ENCODE data around the gene POLDIP2. TPM values are rescaled to one million over a fixed set of nuclear protein-coding genes. Genes with fewer than 3 reads are reported as not detected.

Gene POLDIP2
- total RNA-seq, 1 experiment from 2014 or later: 82.8 TPM

GRCh38 chr17:28386391-28386790 lies 29.1 kb upstream of the POLDIP2 start:
- no peak overlapping the region for H3K14ac ChIP-seq (ENCODE audit: insufficient read depth, low read length)
- H3K4me3 Mint-ChIP-seq: no peak overlapping the region
- H3K23ac ChIP-seq (ENCODE audit: insufficient read length, low read depth, low read length): no peak overlapping the region
- no peak overlapping the region for H3K4ac ChIP-seq (ENCODE audit: low read depth, low read length)
- H3K36me3 Mint-ChIP-seq (ENCODE audit: insufficient read depth in 1 of 3, low read depth in 3 of 3): peaks cover 0 to 2% (median 0%) of the 10 kb centered on the region in 3 experiments; a peak in 2 of 7 replicates
- H3K79me2 ChIP-seq (ENCODE audit: insufficient read depth, low read length): no peaks in the 10 kb centered on the region
- no peaks in the 10 kb centered on the region for H3K79me1 ChIP-seq (ENCODE audit: insufficient read depth, low read depth, low read length, poor library complexity, severe bottlenecking)
- H3K27ac Mint-ChIP-seq: no peak overlapping the region
- H3K27ac ChIP-seq (ENCODE audit: insufficient read length, low read depth, low read length): no peak overlapping the region
- no peak overlapping the region for H2BK20ac ChIP-seq (ENCODE audit: low read depth, low read length, poor library complexity, severe bottlenecking)
- no peak overlapping the region for H3K4me2 ChIP-seq (ENCODE audit: insufficient read depth, insufficient read length, low read length)
- H2BK120ac ChIP-seq (ENCODE audit: low read depth, low read length, poor library complexity, severe bottlenecking): no peak overlapping the region
- no peak overlapping the region for H2AFZ ChIP-seq (ENCODE audit: low read length)
- H2BK15ac ChIP-seq (ENCODE audit: low read depth, low read length): no peak overlapping the region
- H2BK5ac ChIP-seq (ENCODE audit: insufficient read length, low read length): no peak overlapping the region
- H3K4me1 ChIP-seq (ENCODE audit: insufficient read depth, low read length): no peaks in the 10 kb centered on the region
- no peak overlapping the region for H2BK12ac ChIP-seq (ENCODE audit: insufficient read length, low read depth, low read length)
- H3K9me3 ChIP-seq (ENCODE audit: control insufficient read depth, low read depth, low read length): no peaks in the 10 kb centered on the region
- no peak overlapping the region for H3K56ac ChIP-seq (ENCODE audit: insufficient read length, low read depth, low read length)
- no peaks in the 10 kb centered on the region for H4K20me1 ChIP-seq (ENCODE audit: control insufficient read depth, insufficient read depth, insufficient read length)
- no peak overlapping the region for H4K8ac ChIP-seq (replicated peaks; ENCODE audit: insufficient read length, low read depth, low read length)
- no peak for DNase-seq
- H3K27me3 ChIP-seq (ENCODE audit: insufficient read depth, low read length): peaks cover 13% of the 10 kb centered on the region; the same call in 1 of the 2 replicates
- no peak overlapping the region for H3T11ph ChIP-seq (ENCODE audit: low read length)
- peaks cover 12% of the 10 kb centered on the region for H3K23me2 ChIP-seq (ENCODE audit: insufficient read length, low read depth, low read length, poor library complexity, severe bottlenecking)
- H2AK5ac ChIP-seq (ENCODE audit: insufficient read length, low read length): no peak overlapping the region
- peaks cover 69% of the 10 kb centered on the region for H3K27me3 Mint-ChIP-seq (ENCODE audit: low read depth)
- no peak for TF ChIP-seq CTCF (conservative IDR thresholded peaks at IDR 0.05)
- H3K18ac ChIP-seq (ENCODE audit: insufficient read length, low read depth, low read length): no peak overlapping the region
- no peak overlapping the region for H3K9ac ChIP-seq (ENCODE audit: extremely low read depth, insufficient read length, low read length)
- peaks cover 2 to 10% of the 10 kb centered on the region in 2 experiments; a peak in 3 of 4 replicates for H3K4me1 Mint-ChIP-seq
- no peaks in the 10 kb centered on the region; a peak in 1 of 5 replicates for H3K9me3 Mint-ChIP-seq
- H4K91ac ChIP-seq (ENCODE audit: insufficient read length, low read depth, low read length): no peak overlapping the region
- no peak overlapping the region for H4K5ac ChIP-seq (ENCODE audit: insufficient read length, low read depth, low read length)
